GM19395 (cell line): ENCODE measurements around the gene MED28.
"Not testable (repeated sequence)": the region's sequence is repeated elsewhere in the genome, so short reads cannot be mapped to it uniquely, and the experiment has no call there.

Experiments used
- ATAC-seq: cut with Tn5 transposase; IDR thresholded peaks from one replicate; pipeline ENCODE4 v1.9.1; 2021; ENCODE audit warnings: mild to moderate bottlenecking, moderate library complexity; ENCODE audit not compliant: unreplicated experiment

Gene MED28

DNA sequence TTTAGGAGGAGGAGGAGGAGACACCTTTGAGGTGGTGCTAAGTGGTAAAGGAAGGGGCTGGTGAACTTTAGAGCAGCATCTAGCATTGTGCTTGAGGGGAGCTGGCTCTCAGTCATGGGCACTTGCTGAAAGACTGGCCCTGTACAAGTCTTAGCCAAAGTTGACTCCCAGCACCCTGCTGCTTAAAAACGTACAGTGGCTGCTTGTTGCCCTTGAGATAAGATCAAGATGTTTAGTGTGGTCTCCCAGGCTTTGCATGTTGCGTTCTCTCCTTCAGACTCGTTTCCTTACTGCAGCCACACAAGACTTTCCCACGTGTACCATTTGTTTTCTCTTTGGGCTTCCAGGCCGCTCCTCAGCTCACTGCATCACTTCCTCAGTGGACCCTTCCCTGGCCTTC, 1.8 kb downstream of the MED28 start:
- no peak for ATAC-seq

GRCh38 chr4:17618926-17619325, 4.5 kb downstream of the MED28 start:
- ATAC-seq: no peak

- ATAC-seq: no peak
Observed at GRCh38 chr4:17619416-17620105, 5.1 kb downstream of the MED28 start.

DNA sequence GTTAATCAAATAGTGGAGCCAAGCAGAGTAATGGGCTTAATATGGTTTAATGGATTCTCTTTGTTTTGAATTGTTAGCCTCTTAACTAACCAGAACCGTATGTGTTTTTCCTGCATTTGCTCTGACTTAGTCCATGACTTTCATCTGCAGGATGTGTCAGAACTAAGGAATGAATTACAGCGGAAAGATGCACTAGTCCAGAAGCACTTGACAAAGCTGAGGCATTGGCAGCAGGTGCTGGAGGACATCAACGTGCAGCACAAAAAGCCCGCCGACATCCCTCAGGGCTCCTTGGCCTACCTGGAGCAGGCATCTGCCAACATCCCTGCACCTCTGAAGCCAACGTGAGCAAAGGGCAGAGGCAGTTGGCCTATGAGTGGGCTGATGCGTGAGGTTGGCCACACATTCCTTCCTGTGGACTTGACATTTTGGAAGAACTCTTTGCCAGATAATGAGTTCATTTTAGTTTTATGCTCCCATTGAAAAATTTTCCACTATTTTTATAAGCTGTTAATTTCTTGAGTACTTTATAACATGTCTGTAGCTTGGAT, 9.1 kb downstream of the MED28 start:
- no peak for ATAC-seq

DNA sequence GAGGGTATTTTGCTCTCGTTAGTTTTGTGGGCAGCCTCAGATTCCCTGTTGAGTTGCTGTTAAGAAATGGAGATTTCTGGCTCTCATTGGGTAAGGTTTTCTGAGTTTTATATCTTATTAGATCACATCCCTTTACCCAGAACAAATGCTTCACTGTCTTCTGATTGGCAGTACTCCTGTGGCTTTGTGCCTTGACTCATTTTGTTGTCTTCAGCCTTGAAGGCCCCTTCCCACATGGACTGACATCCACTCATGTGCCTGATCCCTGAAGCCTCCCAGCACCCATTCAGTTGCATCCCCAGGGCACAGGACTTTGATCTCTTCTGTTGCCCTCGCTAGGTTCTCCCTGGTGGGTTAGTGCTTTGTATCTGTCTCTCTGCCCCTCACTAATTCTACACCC, 10.4 kb downstream of the MED28 start:
- ATAC-seq: no peak

- no peak for ATAC-seq
Observed at GRCh38 chr4:17630228-17630627, 15.8 kb downstream of the MED28 start.

- no peak for ATAC-seq
Observed at GRCh38 chr4:17633600-17633999, 19.2 kb downstream of the MED28 start.

DNA sequence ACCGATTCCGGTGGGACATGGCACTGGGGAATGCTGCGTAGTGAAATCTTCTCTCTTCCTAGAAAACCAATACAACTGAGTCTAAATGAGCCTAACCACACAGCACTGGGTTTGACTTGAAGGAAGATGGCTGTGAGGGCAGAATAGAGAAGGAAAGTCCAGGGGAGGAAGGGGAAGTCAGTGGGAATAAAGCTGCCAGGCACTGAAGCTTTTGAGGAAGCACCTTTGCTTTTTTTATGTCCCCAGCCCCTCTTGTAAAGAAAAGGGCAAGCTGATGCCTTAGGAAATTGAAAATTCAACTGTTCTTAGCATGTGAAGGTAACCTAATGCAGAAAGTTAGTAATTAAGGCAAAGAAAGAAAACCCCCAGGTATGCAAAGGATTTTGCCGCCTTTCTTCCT, 20.6 kb downstream of the MED28 start:
- ATAC-seq: no peak

DNA sequence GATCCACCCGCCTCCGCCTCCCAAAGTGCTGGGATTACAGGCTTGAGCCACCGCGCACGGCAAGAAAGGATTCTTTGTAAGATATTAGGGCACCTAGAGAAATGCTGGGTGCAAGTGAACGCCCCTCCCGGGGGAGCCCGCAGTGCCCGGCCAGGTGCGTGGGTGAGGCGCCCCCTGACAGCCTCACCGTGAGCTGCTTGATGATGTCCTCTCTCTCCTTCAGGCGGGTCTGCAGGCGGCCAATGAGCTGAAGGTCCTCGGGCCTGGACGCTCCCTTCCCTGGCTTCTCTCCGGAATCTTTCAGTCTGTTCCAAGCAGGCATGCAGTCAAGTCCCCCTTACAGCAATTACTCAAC, 21.9 kb downstream of the MED28 start:
- peak; percentile 4 for ATAC-seq

GRCh38 chr4:17636696-17637622, 22.5 kb downstream of the MED28 start:
- ATAC-seq: peak; percentile 93

DNA sequence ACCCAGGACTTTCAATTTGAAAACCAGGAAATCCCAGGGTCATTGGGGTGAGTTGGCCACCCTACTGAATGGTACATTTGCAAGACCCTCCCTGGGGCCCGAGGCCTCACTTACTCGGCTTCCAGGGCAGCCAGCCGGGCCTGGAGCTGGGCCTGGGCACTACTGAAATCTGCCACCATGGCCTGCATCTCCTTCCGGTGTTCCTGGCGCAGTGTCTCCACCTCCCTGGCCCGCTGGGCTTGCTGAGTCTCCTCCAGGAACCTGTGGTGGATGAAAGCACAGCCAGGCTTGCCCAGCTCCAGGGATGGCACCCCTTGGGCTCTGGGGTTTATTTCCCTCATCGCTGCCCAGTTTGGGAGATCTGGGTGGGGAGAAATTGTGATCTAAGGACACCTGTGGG, 24.7 kb downstream of the MED28 start:
- ATAC-seq: no peak

- ATAC-seq: no peak
Observed at GRCh38 chr4:17642398-17642783, 27.9 kb downstream of the MED28 start.

DNA sequence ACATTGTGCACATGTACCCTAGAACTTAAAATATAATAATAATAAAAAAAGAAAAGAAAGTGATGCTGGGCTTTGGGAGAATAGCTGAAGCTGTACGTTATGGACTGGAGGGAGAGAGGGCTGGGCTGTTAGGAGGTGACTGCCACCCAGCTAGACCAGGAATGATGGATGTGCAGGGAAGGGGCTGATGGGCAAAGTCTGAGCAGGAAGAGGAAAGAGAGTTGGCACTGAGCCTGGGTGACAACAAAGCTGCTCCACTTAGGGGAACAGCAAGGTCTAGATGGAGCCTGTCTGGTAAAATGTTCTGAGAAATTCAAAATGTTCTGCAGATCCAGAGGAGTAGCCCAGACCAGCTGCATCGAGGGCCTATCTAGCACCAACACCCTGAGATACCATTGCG, 32.3 kb downstream of the MED28 start:
- ATAC-seq: no peak

GRCh38 chr4:17647176-17647806, 32.9 kb downstream of the MED28 start:
- no peak for ATAC-seq

GRCh38 chr4:17647927-17648326, 33.5 kb downstream of the MED28 start:
- ATAC-seq: no peak

- no peak for ATAC-seq
Observed at GRCh38 chr4:17650406-17650805, 36.0 kb downstream of the MED28 start.

- no peak for ATAC-seq
Observed at GRCh38 chr4:17654701-17655100, 40.3 kb downstream of the MED28 start.

DNA sequence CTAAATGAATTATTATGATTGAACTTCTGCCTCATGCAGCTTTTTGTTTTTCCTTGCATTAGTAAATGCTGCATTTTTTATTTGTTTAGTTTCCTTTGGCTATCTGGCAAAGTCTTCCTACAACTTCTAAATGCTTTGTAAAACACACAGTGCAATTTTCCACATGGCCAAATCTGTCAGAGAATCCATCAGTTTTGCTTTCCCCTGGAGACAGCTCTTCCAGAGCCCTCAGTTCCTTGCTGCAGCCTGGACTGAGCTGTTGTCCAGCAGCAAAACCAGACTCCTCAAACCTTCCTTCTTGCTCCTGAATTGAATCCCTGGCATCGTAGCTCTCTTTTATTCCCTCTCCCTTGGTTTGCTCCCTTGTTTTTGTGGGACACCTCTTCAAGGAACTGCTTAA, 42.6 kb downstream of the MED28 start:
- no peak for ATAC-seq

DNA sequence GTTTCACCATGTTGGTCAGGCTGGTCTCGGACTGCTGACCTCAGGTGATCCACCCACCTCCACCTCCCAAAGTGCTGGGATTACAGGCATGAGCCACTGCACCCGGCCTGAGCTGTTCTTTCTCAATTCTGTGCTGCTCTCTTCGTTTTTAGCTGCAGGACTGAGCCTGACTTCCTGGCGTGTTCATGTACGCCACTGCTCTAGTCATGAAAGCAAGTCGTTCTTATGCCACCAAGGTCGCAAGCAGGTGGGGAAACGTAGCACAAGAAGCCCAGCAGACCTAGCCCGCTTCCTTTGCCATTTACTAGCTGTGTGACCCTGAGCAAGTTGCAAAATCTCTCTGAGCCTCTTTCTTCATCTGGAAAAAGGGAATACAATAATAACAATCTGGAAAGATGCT, 43.4 kb downstream of the MED28 start:
- ATAC-seq: no peak

- ATAC-seq: not testable (repeated sequence)
Observed at GRCh38 chr4:17659196-17659595, 44.8 kb downstream of the MED28 start.

DNA sequence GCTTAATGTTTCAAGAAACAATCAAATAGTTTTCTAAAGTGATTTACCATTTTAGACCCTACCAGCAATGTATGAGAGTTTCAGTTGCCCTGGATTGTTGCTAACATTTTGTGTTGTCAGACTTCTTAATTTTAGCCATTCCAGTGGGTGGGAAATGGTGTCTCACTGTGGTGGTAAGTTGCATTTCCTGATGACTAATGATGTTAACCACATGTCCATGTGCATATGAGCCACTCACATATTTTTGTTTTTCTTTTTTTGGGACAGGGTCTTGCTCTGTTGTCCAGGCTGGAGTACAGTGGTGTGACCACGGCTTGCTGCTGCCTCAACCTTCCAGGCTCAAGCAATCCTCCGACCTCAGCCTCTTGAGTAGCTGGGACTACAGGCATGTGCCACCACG, 48.3 kb downstream of the MED28 start:
- ATAC-seq: no peak

DNA sequence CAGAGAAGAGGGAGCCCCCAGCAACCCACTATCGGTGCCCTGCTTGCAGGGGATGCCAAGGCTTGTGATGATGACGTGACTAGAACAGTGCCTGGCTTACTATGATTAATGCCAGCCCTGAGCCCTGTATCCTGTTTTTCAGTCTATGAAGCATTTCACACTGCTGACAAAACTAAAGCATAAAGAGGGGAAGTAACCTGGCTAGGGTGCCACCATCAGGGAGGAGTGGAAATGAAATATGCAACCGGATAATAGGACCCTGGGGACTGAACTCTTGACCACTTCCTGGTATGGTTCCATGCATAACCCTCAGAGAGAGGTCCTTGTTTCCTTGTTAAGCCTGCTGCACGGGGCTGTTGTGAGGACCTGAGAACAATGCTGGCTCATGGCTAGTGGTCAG, 50.3 kb downstream of the MED28 start:
- ATAC-seq: peak; percentile 97
